Measurements from ENCODE around the gene RAB7B. TPM values are rescaled to one million over a fixed set of nuclear protein-coding genes. Genes with fewer than 3 reads are reported as not detected.

Gene RAB7B
- total RNA-seq, 3 donors from 2014 or later, result 0.69 to 1.3 (median 0.76) TPM

GRCh38 chr1:206013026-206013795 is 10.0 kb upstream of the RAB7B start:
- intact Hi-C loops (cut with DNase I, micrococcal nuclease), result no loop called here

GRCh38 chr1:206012086-206012859 is 9.1 kb upstream of the RAB7B start:
- Histone ChIP-seq H3K36me3 (ENCODE audit: low read depth) (no peaks in the 10 kb centered on the region), H3K4me3 (no peak overlapping the region), H3K9me3 (no peaks in the 10 kb centered on the region), H3K4me1 (ENCODE audit: low read depth) (peaks cover 3% of the 10 kb centered on the region)
- no peak for TF ChIP-seq CTCF (IDR thresholded peaks at IDR 0.05)
- peak; percentile 90 to 91 (median 91) for DNase-seq
- intact Hi-C loops (cut with DNase I, micrococcal nuclease), result no loop called here
- ATAC-seq, result peak; percentile 99

More at GRCh38 chr1:206013026-206013795, 10.0 kb upstream of the RAB7B start:
- H3K4me3 ChIP-seq, result no peak overlapping the region
- DNase-seq (no peak), ATAC-seq (no peak)
- H3K4me1 ChIP-seq (ENCODE audit: low read depth), result peaks cover 3% of the 10 kb centered on the region
- TF ChIP-seq CTCF (IDR thresholded peaks at IDR 0.05), result no peak
- no peaks in the 10 kb centered on the region for H3K36me3 ChIP-seq (ENCODE audit: low read depth)
- no peaks in the 10 kb centered on the region for H3K9me3 ChIP-seq

GRCh38 chr1:206011057-206011456 is 7.9 kb upstream of the RAB7B start:
- intact Hi-C loops (cut with DNase I, micrococcal nuclease), result no loop called here
- TF ChIP-seq CTCF (IDR thresholded peaks at IDR 0.05), result no peak
- no peak for ATAC-seq
- no peak overlapping the region for H3K4me3 ChIP-seq
- H3K4me1 ChIP-seq (ENCODE audit: low read depth), result peaks cover 3% of the 10 kb centered on the region
- H3K9me3 ChIP-seq, result no peaks in the 10 kb centered on the region
- DNase-seq, result no peak
- H3K36me3 ChIP-seq (ENCODE audit: low read depth), result no peaks in the 10 kb centered on the region

- DNase-seq (no peak), ATAC-seq (no peak)
- Histone ChIP-seq H3K4me1 (ENCODE audit: low read depth) (peaks cover 3% of the 10 kb centered on the region), H3K36me3 (ENCODE audit: low read depth) (no peaks in the 10 kb centered on the region), H3K9me3 (no peaks in the 10 kb centered on the region), H3K4me3 (no peak overlapping the region)
- TF ChIP-seq CTCF (IDR thresholded peaks at IDR 0.05), result no peak
- intact Hi-C loops (cut with DNase I, micrococcal nuclease), result no loop called here
Measured at GRCh38 chr1:206010060-206010459, 6.9 kb upstream of the RAB7B start.

- no peak for TF ChIP-seq CTCF (IDR thresholded peaks at IDR 0.05)
- intact Hi-C loops (cut with DNase I, micrococcal nuclease), result no loop called here
- ATAC-seq, result no peak
Measured at GRCh38 chr1:206006946-206007345, 3.8 kb upstream of the RAB7B start.

More at GRCh38 chr1:206006946-206007345, 3.8 kb upstream of the RAB7B start:
- no peaks in the 10 kb centered on the region for H3K36me3 ChIP-seq (ENCODE audit: low read depth)
- no peaks in the 10 kb centered on the region for H3K9me3 ChIP-seq
- no peaks in the 10 kb centered on the region for H3K4me1 ChIP-seq (ENCODE audit: low read depth)
- no peak overlapping the region for H3K4me3 ChIP-seq
- no peak for DNase-seq

Data from mucosa of descending colon (tissue), 3 donors.